ENCODE data around the gene H1-8. TPM values are rescaled to one million over a fixed set of nuclear protein-coding genes. Genes with fewer than 3 reads are reported as not detected.

The H1-8 gene
- total RNA-seq, 1 donor from 2014 or later, result not detected

DNA sequence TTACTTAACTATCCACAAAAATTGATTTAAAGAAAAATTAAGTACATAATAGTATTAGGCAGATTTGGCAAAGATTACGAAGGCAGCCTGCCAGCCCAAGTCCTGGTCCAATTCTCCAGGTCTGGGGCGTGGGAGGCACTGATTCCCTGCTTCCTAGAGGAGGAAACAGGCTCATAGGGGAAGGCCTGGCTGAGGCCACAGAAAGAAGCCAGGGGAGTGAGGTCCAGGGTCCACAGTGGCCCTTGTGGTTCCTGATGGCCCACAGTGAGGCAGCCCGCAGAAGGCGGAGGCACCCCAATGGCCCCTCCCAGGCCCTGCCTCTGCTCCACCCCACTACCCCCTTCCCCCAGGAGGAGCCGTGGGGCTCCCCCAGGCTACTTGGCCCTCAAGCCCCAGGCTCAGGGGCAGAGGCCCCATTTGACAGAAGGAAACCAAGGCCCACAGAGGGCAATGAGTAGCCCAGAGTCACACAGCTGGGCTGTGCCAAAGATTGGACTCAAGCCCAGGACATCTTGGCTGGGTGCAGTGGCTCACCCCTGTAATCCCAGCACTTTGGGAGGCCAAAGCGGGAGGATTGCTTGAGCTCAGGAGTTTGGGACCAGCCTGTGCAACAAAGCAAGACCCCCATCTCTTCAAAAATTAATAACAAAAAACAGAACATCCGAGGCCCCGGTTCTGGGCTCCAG, 21.0 kb downstream of the H1-8 start:
- Histone ChIP-seq H3K27me3 (no peaks in the 10 kb centered on the region), H3K36me3 (peaks cover 39 to 65% of the 10 kb centered on the region in 2 donors), H3K4me1 (peaks cover 21 to 44% of the 10 kb centered on the region in 2 donors), H3K4me3 (no peak overlapping the region), H3K9me3 (no peaks in the 10 kb centered on the region), H3K27ac (peak overlapping the region; percentile 64 to 83)
- intact Hi-C loops (cut with DNase I), result loop anchor here (5.0 kb wide), 1 partner anchor 122 kb away; the partner anchor contains the start of gene IFT122
- DNase-seq (ENCODE audit: low spot score in 2 of 2), result no peak
- TF ChIP-seq, protein P1, sequence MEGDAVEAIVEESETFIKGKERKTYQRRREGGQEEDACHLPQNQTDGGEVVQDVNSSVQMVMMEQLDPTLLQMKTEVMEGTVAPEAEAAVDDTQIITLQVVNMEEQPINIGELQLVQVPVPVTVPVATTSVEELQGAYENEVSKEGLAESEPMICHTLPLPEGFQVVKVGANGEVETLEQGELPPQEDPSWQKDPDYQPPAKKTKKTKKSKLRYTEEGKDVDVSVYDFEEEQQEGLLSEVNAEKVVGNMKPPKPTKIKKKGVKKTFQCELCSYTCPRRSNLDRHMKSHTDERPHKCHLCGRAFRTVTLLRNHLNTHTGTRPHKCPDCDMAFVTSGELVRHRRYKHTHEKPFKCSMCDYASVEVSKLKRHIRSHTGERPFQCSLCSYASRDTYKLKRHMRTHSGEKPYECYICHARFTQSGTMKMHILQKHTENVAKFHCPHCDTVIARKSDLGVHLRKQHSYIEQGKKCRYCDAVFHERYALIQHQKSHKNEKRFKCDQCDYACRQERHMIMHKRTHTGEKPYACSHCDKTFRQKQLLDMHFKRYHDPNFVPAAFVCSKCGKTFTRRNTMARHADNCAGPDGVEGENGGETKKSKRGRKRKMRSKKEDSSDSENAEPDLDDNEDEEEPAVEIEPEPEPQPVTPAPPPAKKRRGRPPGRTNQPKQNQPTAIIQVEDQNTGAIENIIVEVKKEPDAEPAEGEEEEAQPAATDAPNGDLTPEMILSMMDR (IDR thresholded peaks at IDR 0.05), result no peak

DNA sequence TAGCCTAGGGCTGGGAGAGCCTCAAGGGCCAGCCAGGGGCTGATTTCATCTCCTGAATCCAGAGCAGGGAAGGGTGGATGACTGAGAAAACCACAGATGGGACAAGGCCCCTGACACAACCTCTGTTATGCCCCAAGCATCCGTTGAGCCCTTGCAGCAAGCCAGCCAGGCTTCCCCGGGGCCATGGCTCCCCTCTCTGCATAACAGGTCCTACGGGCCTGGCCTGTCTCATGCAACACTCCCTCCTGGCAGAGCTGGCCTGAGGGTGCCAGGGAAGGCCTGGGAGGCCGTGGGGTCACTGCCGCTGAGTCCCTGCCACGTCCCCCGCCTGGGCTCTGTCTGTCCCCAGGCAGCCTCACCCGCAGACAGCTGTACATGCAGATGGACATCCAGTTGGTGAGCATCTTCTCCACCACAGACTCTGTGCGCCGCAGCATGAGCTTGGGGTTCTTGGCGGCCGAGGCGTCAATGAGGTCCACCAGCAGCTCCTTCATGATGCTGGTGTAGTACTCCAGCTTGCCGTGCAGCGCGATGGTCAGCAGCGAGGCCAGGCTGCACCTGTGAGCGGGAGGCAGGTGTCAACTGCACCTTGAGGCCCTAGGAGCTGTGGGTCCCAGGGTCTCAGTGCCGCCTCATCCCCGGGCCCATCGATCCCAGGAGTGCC, 22.1 kb downstream of the H1-8 start:
- Histone ChIP-seq H3K36me3 (peaks cover 48 to 75% of the 10 kb centered on the region in 2 donors), H3K27me3 (no peaks in the 10 kb centered on the region), H3K27ac (peak overlapping the region; percentile 64 to 83), H3K4me1 (peaks cover 15 to 32% of the 10 kb centered on the region in 2 donors), H3K9me3 (no peaks in the 10 kb centered on the region), H3K4me3 (no peak overlapping the region)
- TF ChIP-seq, protein P1 (IDR thresholded peaks at IDR 0.05), result no peak
- intact Hi-C loops (cut with DNase I), result loop anchor here (5.0 kb wide), 1 partner anchor 123 kb away; the partner anchor contains the start of gene IFT122
- no peak for DNase-seq (ENCODE audit: low spot score in 2 of 2)

DNA sequence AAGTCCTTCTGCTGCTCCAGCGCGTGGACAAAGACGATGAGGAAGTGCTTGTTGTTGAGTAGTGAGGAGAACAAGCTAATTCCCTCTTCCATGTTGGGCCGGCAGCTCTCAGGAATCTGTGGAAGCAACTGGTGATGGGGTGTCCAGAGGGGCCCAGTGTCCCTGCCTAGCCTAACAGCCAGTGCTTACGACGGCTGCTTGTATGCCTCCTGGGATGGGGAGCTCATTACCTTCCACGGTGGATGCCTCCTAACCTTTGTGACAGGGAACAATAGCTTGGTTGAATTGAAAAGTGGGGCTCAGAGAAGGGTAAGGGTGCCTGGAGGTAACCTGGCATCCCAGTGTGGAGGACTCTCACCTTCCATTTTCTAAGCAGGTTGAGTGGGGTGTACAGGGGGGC, 22.9 kb downstream of the H1-8 start:
- no peak for DNase-seq (ENCODE audit: low spot score in 2 of 2)
- TF ChIP-seq, protein P1 (IDR thresholded peaks at IDR 0.05), result no peak
- Histone ChIP-seq H3K9me3 (no peaks in the 10 kb centered on the region), H3K4me1 (peaks cover 8 to 24% of the 10 kb centered on the region in 2 donors), H3K36me3 (peaks cover 56 to 82% of the 10 kb centered on the region in 2 donors), H3K27me3 (no peaks in the 10 kb centered on the region), H3K4me3 (no peak overlapping the region), H3K27ac (peak overlapping the region in 1 of 2 donors; percentile 18)
- intact Hi-C loops (cut with DNase I), result no loop called here

DNA sequence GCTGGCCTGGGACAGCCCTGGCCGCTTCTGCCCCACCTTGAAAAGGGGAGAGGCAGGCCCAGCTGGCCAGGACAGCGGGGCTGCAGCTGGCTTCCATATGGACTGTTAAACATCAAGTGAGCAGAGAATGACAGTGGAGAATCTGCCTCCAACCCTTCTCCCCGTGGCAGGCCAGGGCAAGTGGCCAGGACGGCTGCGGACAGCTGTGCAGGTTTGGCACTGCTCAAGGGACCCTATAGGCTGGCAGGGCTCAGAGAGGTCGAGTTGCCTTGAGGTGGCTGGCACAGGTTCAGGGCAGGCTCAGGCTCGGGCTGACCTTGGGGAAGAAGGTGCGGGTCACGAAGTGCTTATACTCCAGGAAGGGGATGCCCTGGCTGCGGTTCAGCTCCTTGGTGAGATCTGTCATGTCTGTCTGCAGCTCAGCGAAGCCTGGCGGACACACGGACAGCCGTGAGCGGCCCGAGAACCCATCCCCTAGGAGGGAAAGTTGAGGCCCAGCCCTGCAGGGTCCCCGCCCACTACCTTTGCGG, 24.3 kb downstream of the H1-8 start:
- H3K36me3 ChIP-seq, result peaks cover 68 to 85% of the 10 kb centered on the region in 2 donors
- H3K4me3 ChIP-seq, result no peak overlapping the region
- H3K4me1 ChIP-seq, result peaks cover 0 to 14% of the 10 kb centered on the region in 2 donors
- intact Hi-C loops (cut with DNase I), result no loop called here
- H3K27me3 ChIP-seq, result no peaks in the 10 kb centered on the region
- H3K27ac ChIP-seq, result peak overlapping the region in 1 of 2 donors; percentile 18
- no peak for DNase-seq (ENCODE audit: low spot score in 2 of 2)
- TF ChIP-seq, protein P1 (IDR thresholded peaks at IDR 0.05), result no peak
- H3K9me3 ChIP-seq, result no peaks in the 10 kb centered on the region

DNA sequence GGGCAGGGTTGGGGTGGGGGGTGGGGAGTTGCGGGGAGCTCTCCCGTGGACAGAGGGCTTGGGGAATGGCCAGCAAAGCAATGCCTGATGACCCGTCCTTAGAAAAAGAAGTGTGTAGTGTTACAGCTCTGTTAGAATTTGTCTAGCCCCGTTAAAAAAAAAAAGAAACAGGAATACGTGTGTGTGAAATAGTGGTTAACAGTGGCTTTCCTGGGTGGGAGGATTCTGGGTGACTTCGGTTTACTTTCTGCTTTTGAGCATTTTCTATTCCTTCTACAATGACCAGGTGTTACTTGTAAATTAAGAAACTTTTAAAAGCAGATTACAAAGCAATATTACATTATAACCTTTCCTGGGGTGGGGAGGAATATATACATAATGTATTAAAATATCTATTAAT, 25.0 kb downstream of the H1-8 start:
- H3K4me3 ChIP-seq, result no peak overlapping the region
- no peak for DNase-seq (ENCODE audit: low spot score in 2 of 2)
- H3K27me3 ChIP-seq, result no peaks in the 10 kb centered on the region
- intact Hi-C loops (cut with DNase I), result no loop called here
- H3K27ac ChIP-seq, result no peak overlapping the region
- H3K9me3 ChIP-seq, result no peaks in the 10 kb centered on the region
- H3K4me1 ChIP-seq, result peaks cover 0 to 14% of the 10 kb centered on the region in 2 donors
- peaks cover 70 to 85% of the 10 kb centered on the region in 2 donors for H3K36me3 ChIP-seq
- TF ChIP-seq, protein P1 (IDR thresholded peaks at IDR 0.05), result no peak
